ENCODE data around the gene RAB10. TPM values are rescaled to one million over a fixed set of nuclear protein-coding genes. Genes with fewer than 3 reads are reported as not detected.

RAB10 gene
- total RNA-seq, 1 donor from 2014 or later: 130 TPM

- Mint-ChIP-seq H3K27ac (ENCODE audit: unreplicated experiment) (no peak overlapping the region), H3K4me1 (ENCODE audit: unreplicated experiment) (no peaks in the 10 kb centered on the region), H3K9me3 (ENCODE audit: unreplicated experiment) (no peaks in the 10 kb centered on the region), H3K27me3 (ENCODE audit: unreplicated experiment) (no peaks in the 10 kb centered on the region), H3K4me3 (ENCODE audit: unreplicated experiment) (no peak overlapping the region), H3K36me3 (ENCODE audit: low read depth, unreplicated experiment) (no peaks in the 10 kb centered on the region)
- DNase-seq (ENCODE audit: low spot score): no peak
- TF ChIP-seq CTCF (IDR thresholded peaks at IDR 0.05; ENCODE audit: unreplicated experiment): no peak
These were observed 24.5 kb downstream of the RAB10 start for GRCh38 chr2:26058390-26058789.

GRCh38 chr2:26059542-26059941 lies 25.7 kb downstream of the RAB10 start:
- no peaks in the 10 kb centered on the region for H3K36me3 Mint-ChIP-seq (ENCODE audit: low read depth, unreplicated experiment)
- no peak overlapping the region for H3K27ac Mint-ChIP-seq (ENCODE audit: unreplicated experiment)
- no peaks in the 10 kb centered on the region for H3K9me3 Mint-ChIP-seq (ENCODE audit: unreplicated experiment)

GRCh38 chr2:26061539-26061938 lies 27.7 kb downstream of the RAB10 start:
- Mint-ChIP-seq H3K36me3 (ENCODE audit: low read depth, unreplicated experiment) (no peaks in the 10 kb centered on the region), H3K27ac (ENCODE audit: unreplicated experiment) (no peak overlapping the region), H3K9me3 (ENCODE audit: unreplicated experiment) (no peaks in the 10 kb centered on the region), H3K4me1 (ENCODE audit: unreplicated experiment) (no peaks in the 10 kb centered on the region), H3K4me3 (ENCODE audit: unreplicated experiment) (no peak overlapping the region), H3K27me3 (ENCODE audit: unreplicated experiment) (no peaks in the 10 kb centered on the region)
- no peak for TF ChIP-seq CTCF (IDR thresholded peaks at IDR 0.05; ENCODE audit: unreplicated experiment)
- no peak for DNase-seq (ENCODE audit: low spot score)

More at GRCh38 chr2:26059542-26059941, 25.7 kb downstream of the RAB10 start:
- TF ChIP-seq CTCF (IDR thresholded peaks at IDR 0.05; ENCODE audit: unreplicated experiment): no peak
- H3K4me1 Mint-ChIP-seq (ENCODE audit: unreplicated experiment): no peaks in the 10 kb centered on the region
- no peak for DNase-seq (ENCODE audit: low spot score)
- H3K4me3 Mint-ChIP-seq (ENCODE audit: unreplicated experiment): no peak overlapping the region
- H3K27me3 Mint-ChIP-seq (ENCODE audit: unreplicated experiment): no peaks in the 10 kb centered on the region

GRCh38 chr2:26064846-26065245 lies 31.0 kb downstream of the RAB10 start:
- H3K9me3 Mint-ChIP-seq (ENCODE audit: unreplicated experiment): no peaks in the 10 kb centered on the region
- H3K4me1 Mint-ChIP-seq (ENCODE audit: unreplicated experiment): peaks cover 13% of the 10 kb centered on the region
- no peaks in the 10 kb centered on the region for H3K27me3 Mint-ChIP-seq (ENCODE audit: unreplicated experiment)
- no peak for TF ChIP-seq CTCF (IDR thresholded peaks at IDR 0.05; ENCODE audit: unreplicated experiment)
- peaks cover 4% of the 10 kb centered on the region for H3K36me3 Mint-ChIP-seq (ENCODE audit: low read depth, unreplicated experiment)
- no peak overlapping the region for H3K27ac Mint-ChIP-seq (ENCODE audit: unreplicated experiment)
- no peak for DNase-seq (ENCODE audit: low spot score)
- H3K4me3 Mint-ChIP-seq (ENCODE audit: unreplicated experiment): no peak overlapping the region

- no peak for DNase-seq (ENCODE audit: low spot score)
- peaks cover 1% of the 10 kb centered on the region for H3K27me3 Mint-ChIP-seq (ENCODE audit: unreplicated experiment)
- no peak for TF ChIP-seq CTCF (IDR thresholded peaks at IDR 0.05; ENCODE audit: unreplicated experiment)
- no peak overlapping the region for H3K4me3 Mint-ChIP-seq (ENCODE audit: unreplicated experiment)
- no peaks in the 10 kb centered on the region for H3K9me3 Mint-ChIP-seq (ENCODE audit: unreplicated experiment)
- H3K4me1 Mint-ChIP-seq (ENCODE audit: unreplicated experiment): peaks cover 13% of the 10 kb centered on the region
- H3K27ac Mint-ChIP-seq (ENCODE audit: unreplicated experiment): peak overlapping the region; percentile 64
- H3K36me3 Mint-ChIP-seq (ENCODE audit: low read depth, unreplicated experiment): peaks cover 4% of the 10 kb centered on the region
These were observed 33.5 kb downstream of the RAB10 start for GRCh38 chr2:26067186-26067974.

Data from endothelial cell (in vitro differentiated cells).